Amygdala (tissue), 56 donors: ENCODE measurements around the gene GRK1.
"Not testable (repeated sequence)": the region's sequence is repeated elsewhere in the genome, so short reads cannot be mapped to it uniquely, and the experiment has no call there.

Source experiments
- DNase-seq, 56 donors: peaks; one replicate each; lab custom pipeline; 2025; lab: John Stamatoyannopoulos, UW

GRK1 gene

DNA sequence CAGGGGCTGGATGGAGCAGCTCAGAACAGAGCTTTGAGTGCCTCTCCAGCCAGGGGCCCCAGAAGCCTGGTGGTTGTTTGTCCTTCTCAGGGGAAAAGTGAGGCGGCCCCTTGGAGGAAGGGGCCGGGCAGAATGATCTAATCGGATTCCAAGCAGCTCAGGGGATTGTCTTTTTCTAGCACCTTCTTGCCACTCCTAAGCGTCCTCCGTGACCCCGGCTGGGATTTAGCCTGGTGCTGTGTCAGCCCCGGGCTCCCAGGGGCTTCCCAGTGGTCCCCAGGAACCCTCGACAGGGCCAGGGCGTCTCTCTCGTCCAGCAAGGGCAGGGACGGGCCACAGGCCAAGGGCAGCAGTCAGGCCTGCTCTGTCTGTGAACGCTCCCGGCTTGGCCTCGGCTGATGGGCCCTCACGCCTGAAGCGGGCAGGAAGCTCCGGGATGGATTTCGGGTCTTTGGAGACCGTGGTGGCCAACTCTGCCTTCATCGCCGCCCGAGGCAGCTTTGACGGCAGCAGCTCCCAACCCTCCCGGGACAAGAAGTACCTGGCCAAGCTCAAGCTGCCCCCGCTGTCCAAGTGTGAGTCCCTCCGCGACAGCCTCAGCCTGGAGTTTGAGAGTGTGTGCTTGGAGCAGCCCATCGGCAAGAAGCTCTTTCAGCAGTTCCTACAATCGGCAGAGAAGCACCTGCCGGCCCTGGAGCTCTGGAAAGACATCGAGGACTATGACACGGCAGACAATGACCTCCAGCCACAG lies at the start of gene GRK1:
Gene GRK1, plus strand, starts transcription at position 269 of the 751 bp plus-strand sequence. Its CDS starts 168 bp downstream, at position 437.
- DNase-seq: no peak

DNA sequence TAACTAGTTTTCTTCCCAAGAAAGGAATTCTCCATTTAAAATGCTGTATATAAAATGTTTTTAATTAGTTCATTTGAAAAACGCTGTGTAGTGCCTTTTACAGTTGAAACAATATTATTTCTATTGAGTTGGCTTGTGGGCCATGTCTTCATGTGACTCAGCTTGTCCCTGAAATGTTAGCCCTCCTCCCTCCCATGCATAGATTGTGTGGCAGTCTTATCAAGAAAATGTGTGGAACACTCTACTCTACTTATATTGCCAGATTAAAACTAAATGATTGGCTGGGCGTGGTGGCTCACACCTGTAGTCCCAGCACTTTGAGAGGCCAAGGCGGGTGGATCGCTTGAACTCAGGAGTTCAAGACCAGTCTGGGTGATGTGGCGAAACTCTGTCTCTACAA lies 49.1 kb upstream of the GRK1 start:
- DNase-seq: no peak

DNA sequence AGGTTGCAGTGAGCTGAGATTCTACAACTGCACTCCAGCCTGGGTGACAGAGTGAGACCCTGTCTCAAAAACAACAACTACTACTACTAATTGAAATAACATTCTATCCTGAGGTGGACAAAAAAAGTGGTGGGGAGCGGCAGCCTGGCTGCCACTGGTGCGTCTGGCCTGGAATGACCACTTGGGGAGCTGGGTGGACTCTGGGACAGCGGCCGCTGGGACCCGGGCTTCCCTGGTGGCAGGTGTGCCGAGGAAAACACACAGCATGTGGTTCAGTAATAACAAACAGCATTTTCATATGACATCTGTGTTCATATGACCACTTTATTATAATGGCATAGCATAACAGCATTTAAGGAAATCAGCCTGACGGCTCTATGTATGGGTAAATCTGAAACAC lies 48.6 kb upstream of the GRK1 start:
- no peak for DNase-seq

DNA sequence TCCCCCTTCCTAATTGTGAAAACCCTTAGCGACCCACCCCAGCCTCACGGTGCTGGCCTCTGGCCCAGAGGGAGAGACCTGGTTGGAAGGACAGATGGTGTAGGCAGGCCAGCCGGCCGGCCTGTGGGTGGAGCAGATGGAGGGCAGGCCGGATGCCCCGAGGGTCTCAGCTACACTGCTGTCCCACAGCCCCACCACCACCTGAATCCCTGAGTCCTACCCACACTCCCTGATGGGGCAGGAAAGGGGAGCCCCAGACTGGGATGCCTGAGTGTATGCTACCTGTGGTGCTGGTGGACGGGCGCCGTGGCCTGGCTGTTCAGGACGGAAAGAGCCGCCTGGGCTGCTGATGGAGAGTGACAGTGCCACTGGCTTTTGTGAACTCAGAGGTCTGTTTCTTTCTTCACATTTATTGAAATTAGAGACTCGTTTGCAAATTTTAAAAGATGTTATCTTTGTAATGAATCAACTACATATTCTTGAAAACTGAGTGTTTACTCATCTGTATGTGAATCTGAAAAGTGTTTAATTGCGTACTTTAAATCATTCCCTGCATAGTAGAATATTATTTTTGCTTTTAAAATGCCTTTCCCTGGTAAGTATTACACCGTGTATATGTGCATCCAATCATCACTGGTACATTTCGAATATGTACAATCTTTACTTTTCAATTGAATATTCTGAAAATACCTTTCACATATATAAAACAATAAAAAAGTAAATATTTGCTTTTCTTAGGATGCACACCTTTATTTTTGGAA lies 46.8 kb upstream of the GRK1 start:
- no peak for DNase-seq

DNA sequence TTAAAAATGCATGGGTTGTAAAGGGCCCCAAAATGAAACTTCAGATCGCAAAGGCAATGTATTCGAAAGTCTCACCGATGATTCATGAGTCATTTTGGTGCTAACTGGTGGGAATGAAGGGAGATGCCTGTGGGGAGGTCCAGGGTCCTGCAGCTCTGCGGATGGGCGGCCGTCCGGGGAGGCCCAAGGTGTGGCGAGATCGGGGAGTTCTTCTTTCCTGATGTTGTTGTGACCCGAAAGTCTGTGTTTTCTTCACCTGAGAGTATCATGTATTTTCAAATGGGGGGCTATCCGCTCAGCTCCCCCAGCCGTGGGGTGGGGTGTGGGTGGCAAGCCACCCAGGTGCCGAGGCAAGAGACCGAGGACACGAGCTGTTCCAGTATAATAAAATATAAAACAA lies 46.0 kb upstream of the GRK1 start:
- no peak for DNase-seq

DNA sequence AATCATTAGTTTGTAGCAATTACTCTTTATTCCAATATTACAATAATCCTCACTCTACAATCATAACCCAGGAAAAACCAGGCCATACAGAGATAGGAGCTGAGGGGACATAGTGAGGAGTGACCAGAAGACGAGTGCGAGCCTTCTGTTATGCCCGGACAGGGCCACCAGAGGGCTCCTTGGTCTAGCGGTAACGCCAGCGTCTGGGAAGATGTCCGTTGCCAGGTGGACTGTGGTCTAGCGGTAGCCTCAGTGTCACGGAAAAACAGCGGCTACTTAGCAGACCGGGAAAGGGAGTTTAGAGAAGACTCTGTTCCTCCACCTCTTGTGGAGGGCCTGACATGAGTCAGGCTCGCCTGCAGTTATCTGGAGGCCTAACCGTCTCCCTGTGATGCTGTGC lies 45.5 kb upstream of the GRK1 start:
- DNase-seq: peak in 3 of 56 donors; percentile 0 to 20 (median 15)

DNA sequence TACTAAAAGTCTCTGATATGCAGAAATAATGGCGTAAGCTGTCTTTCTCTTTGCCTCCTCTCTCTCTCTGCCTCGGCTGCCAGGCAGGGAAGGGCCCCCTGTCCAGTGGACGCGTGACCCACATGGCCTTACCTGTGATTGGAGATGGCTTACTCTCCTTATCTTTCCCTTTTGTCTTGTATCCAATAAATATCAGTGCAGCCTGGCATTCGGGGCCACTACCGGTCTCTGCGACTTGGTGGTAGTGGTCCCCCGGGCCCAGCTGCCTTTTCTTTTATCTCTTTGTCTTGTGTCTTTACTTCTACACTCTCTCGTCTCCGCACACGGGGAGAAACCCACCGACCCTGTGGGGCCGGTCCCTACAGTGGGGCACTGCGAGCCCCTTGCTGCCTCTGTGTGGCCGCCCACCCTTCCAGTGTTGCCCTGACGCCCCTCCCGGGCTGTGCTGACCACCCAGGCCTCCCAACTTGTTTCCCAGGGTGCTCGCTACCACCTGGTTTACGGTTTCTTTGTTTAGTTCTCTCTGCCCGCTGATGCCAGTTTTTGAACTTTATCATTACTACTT lies 45.0 kb upstream of the GRK1 start:
- DNase-seq: not testable (repeated sequence)

DNA sequence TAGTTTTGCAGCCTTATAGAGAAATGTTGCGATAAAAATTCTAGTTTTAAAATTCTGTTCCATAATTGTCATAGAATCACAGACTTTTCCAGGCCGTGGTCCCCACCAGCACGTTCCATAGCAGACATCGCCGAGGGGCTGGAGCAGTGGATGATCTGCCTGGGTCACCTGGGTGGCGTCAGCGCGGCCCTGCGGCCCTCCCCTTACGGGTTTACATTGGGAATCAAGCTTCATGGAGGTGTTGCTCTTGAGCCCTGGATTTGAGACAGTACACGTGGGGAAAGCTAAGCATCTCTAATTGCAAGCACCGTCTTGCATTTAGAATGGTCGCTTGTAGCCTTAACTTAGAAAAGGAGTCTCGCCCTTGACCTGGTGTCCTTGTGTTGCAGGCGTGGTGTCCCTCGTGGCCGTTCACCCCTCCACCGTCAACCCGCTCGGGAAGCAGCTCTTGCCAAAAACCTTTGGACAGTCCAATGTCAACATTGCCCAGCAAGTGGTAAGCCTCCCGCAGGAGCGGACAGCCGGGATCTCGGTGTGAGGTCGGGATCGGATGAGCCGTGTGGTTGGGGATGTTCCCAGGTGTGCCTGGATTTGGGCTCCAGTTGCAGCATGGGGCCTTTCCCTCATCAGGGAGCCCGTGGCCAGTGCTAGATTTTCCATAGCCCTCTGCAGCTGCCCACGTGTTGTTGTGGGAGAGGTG lies 44.1 kb upstream of the GRK1 start:
- no peak for DNase-seq

DNA sequence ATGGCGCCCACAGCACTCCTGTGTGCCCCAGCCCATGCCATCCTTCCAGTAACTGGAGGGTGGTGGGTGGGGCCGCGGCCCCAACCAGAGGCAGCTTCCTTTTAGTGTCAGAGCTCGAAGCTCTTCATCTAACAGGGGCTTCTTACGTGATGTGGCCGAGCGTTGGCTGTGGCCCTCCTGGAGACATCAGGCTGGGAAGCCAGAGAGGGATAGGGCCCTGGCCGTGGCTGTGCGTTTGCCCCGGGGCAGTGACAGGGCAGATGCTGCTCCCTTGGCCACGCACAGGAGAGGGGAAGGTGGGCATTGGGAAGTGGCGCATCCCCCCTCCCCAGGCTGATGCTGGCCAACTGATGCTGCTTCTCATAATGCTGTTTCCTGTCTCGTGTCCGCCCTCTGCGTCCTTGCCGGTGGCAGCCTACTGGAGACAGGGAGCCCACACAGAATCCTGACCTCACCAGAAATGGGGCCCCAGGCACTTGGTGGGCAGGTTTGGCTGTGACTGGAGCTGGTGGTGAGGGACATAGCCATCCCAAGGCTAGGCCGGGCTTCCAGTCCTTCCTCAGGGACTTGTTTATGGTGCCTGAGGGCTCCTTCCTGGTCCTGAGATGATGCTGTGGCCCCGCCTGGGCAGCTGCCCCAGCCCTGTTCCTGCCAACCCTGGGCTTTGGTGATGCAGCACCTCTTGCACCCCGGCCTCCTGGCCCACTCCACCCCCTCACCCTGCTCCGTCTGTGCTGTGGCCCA lies 43.4 kb upstream of the GRK1 start:
- no peak for DNase-seq

DNA sequence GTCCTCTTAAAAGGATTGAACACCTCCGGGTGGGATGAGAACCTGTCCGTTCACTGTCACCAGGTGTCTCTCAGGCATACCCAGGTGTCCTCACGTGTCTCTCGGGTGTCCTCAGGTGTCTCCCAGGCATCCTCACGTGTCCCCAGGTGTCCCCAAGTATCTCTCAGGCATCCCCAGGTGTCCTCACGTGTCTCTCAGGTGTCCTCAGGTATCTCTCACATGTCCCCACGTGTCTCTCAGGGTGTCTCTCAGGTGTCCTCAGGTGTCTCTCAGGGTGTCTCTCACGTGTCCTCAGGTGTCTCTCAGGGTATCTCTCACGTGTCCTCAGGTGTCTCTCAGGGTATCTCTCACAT lies 42.8 kb upstream of the GRK1 start:
- DNase-seq: no peak

DNA sequence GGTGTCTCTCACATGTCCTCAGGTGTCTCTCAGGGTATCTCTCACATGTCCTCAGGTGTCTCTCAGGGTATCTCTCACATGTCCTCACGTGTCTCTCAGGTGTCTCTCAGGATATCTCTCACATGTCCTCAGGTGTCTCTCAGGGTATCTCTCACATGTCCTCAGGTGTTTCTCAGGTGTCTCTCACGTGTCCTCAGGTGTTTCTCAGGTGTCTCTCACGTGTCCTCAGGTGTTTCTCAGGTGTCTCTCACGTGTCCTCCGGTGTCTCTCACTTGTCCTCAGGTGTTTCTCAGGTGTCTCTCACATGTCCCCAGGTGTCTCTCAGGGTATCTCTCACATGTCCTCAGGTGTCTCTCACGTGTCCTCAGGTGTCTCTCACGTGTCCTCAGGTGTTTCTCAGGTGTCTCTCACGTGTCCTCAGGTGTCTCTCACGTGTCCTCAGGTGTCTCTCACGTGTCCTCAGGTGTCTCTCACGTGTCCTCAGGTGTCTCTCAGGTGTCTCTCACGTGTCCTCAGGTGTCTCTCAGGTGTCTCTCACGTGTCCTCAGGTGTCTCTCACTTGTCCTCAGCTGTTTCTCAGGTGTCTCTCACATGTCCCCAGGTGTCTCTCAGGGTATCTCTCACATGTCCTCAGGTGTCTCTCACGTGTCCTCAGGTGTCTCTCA lies 42.2 kb upstream of the GRK1 start:
- DNase-seq: not testable (repeated sequence)

DNA sequence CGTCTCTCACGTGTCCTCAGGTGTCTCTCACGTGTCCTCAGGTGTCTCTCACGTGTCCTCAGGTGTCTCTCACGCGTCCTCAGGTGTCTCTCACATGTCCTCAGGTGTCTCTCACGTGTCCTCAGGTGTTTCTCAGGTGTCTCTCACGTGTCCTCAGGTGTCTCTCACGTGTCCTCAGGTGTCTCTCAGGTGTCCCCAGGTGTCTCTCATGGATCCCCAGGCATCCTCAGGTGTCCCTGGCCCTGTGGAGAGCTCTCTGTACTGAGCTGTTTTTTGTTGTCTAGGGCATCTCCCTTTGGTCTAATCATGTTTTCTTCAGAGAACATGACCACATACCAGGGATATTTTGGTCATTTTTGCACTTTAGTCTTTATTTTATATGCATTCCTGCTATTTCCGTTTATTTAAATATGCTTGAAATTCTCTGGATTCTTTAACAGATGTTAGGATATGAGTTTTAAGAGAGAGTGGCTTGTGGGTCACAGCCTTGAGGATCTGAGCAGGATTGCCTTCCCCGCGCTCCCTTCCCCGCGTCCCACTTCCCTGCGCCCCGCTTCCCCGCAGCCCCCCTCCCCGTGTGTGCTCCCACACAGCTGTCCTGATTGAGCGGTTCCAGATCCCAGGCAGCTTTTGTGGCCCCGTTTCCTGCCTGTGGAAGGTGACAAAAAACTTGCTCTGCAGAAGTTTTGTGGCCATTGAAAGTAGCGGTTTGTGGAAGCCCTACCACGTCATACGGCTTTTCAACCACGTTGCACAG lies 40.9 kb upstream of the GRK1 start:
- DNase-seq: no peak

DNA sequence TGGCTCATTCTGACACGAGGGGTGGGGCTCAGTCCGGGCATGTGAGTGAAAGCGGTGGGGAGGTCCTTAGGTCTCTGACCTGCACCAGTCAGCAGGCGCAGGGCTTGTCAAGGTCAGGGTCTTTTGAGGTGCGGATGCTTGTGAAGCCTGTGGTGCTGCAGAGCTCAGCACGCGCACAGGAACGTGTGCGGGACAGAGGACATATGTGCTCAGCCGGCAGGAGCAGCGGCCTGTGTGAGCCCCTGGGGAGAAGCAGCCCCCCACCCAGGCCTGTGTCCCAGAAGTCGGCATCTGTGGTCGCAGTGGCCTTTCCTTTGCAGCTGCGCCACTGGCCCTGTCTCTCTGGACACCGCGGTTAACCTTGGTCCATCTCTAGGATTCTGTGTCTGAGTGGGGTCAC lies 39.9 kb upstream of the GRK1 start:
- DNase-seq: no peak

DNA sequence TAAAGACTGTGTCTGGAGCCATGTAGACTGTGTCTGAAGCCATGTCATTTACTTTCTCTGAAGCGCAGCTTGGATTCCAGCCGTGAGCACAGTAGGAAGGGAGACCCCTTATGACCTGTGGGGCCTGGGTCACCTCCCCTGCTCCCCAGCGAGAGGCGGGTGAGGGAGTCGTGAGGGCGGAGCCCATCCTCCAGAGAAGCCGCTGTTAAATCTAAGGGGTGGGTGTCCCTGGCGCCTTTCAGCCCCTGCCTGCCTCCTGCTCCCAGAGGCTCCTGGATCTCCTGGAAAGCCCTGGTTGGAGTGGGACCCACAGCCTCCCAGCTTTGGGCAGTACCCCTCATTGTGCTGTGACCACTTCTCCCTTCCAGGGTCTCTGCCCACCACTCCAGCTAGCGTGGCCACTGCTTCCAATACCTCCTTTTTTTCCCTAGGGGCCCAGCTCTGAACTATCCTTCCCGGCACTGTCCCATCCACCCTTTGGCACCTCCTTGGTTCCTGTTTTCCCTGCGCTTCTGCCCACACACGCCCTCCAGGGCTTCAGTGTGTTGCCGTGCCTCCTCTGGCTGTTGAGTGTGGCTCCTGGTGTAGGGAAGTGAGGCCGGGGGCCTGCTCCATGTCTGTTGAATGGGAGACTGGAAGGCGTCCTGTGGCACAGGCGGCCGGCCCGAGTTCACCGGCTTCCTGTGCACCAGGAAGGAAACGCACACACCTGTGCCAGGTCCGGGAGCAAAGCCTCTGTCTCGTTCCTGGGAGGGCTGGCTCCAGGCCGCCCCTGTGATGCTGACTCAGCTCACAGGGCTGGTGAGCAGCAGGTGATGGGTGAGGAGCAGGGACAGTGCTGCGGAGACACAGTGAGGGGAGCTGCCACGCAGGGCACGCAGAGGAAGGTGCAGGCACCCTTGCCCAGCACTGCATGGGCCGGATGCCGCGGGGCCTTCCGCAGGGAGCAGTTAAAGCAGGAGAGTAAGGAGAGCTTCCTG lies 38.4 kb upstream of the GRK1 start:
- DNase-seq: no peak

DNA sequence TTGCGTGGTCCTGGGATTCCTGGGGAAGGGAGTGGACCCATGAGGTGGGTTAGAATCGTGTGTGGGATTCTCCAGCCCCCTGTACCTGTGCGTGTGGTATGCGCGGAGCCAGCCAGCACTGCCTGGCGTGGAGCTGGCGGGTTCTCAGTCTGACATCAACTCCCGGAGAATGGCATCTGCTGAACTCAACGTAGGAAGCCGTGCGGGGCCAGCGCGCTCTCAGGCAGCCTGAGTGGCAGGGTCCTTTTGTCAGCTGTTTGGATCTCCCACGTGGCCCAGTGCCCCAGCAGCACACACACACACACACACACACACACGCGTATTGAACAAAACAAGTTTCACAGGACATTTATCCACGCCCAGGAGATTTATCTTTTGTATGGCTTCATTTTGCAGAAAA lies 37.2 kb upstream of the GRK1 start:
- DNase-seq: peak in 1 of 56 donors; percentile 19

DNA sequence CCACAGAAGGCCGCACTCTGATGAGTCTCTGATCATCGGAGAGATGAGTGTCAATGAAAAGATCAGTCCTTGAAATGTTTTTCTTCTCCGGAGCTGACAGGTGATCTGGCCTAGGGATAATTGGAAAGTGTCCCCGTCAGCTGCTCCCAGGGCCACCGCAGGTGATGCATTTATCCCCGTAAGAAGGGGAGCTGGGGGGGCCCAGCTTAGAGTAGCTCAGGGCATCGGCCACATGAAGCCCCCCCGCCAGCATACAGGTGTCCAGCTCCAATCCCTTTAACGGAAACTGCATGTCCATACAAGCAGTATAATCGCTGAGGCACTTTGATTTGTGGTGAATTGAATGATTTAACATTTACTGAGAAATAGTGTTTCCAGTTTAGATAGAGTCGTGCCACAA lies 36.7 kb upstream of the GRK1 start:
- DNase-seq: no peak

DNA sequence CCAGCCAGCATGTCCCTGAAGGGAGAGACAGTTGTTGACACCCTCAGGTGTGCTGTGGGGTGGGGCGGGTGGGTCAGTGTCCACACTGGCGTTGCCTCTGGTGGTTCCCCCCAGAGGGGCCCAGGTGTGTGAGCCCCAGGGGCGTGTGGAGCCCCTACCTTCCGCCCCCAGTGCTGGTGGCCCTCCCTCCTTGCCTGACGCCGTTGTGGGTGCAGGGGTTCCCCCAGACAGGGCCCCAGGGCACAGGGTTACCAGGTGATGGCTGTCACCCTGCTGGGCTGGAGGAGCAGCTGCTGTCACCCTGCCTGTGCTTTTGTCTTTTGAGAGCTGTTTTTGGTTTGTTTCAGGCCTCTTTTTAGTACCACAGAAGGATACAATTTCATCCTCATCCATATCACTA lies 36.2 kb upstream of the GRK1 start:
- no peak for DNase-seq
